ENCODE data around the gene NT5C1A.

DNA sequence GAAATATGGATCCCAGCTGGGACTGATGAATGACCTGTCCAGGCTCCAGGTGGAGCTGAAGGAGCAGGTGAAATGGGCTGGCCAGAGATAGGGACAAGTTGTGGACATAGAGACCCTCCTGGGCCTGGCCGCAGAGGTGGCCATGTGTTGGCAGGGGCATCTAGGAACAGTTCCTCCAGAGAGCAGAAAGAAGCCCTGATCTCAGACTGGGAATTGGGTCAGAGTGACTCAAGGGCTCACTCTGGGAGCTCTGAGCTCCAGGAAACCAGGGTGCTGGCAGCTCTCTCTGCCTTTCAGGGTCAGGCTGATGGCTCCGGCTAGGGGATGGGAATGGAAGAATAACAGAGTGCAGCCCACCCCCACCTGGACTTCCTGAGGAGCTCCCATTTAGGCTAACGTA is 3.0 kb downstream of the NT5C1A start:
- TF ChIP-seq, protein P1, sequence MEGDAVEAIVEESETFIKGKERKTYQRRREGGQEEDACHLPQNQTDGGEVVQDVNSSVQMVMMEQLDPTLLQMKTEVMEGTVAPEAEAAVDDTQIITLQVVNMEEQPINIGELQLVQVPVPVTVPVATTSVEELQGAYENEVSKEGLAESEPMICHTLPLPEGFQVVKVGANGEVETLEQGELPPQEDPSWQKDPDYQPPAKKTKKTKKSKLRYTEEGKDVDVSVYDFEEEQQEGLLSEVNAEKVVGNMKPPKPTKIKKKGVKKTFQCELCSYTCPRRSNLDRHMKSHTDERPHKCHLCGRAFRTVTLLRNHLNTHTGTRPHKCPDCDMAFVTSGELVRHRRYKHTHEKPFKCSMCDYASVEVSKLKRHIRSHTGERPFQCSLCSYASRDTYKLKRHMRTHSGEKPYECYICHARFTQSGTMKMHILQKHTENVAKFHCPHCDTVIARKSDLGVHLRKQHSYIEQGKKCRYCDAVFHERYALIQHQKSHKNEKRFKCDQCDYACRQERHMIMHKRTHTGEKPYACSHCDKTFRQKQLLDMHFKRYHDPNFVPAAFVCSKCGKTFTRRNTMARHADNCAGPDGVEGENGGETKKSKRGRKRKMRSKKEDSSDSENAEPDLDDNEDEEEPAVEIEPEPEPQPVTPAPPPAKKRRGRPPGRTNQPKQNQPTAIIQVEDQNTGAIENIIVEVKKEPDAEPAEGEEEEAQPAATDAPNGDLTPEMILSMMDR (conservative IDR thresholded peaks at IDR 0.05; ENCODE audit: low read length): no peak
- TF ChIP-seq EZH2phosphoT487 (IDR thresholded peaks at IDR 0.05; ENCODE audit: borderline replicate concordance, low read depth, low read length): no peak

All from OCI-LY7 (cell line).